OCI-LY7 (cell line): ENCODE data around the gene DIAPH3. TPM values are rescaled to one million over a fixed set of nuclear protein-coding genes. Genes with fewer than 3 reads are reported as not detected.
"Not testable (repeated sequence)": the region's sequence is repeated elsewhere in the genome, so short reads cannot be mapped to it uniquely, and the experiment has no call there.

Experiments used
- BruUV-seq: library from RNA; stranded (reverse); fragments of 400-500 nt; replicated peaks from 2 replicates; lab custom pipeline; 2021; lab: Mats Ljungman, UMichigan
- CTCF ChIA-PET: fragments of 300-600 bp; sonication (Branson Sonifier 250); formaldehyde crosslinking; loops from one replicate; lab custom pipeline; 2022; ENCODE audit warnings: antibody characterized with exemption; ENCODE audit not compliant: unreplicated experiment; lab: Charles Lee
- POLR2A ChIA-PET: fragments of 300-600 bp; sonication (Branson Sonifier 250); formaldehyde crosslinking; loops from one replicate; lab custom pipeline; 2022; ENCODE audit warnings: antibody characterized with exemption; lab: Charles Lee
- DNase-seq: peaks from one replicate; pipeline ENCODE4 v3.0.0-alpha.2; 2015; ENCODE audit warnings: low spot score
- H2AFZ ChIP-seq: fragments of 200-600 bp; sonication (generic), shearing (Covaris generic); 2 replicates; pipeline ENCODE4 v1.6.1; 2014; ENCODE audit warnings: mild to moderate bottlenecking, antibody characterized with exemption, low read length, moderate library complexity
- H3K27ac ChIP-seq: fragments of 200-600 bp; sonication (generic); 2 replicates; pipeline ENCODE4 v1.5.1; 2014; ENCODE audit warnings: mixed run types, low read depth, mild to moderate bottlenecking, moderate library complexity, low read length, inconsistent platforms; ENCODE audit not compliant: poor library complexity, severe bottlenecking
- H3K36me3 ChIP-seq: fragments of 200-600 bp; sonication (generic); 2 replicates; pipeline ENCODE4 v1.6.1; 2014; ENCODE audit warnings: mild to moderate bottlenecking, antibody characterized with exemption, low read length, moderate library complexity, mixed read lengths; ENCODE audit not compliant: insufficient read depth
- H3K4me1 ChIP-seq: fragments of 200-600 bp; sonication (generic); 2 replicates; pipeline ENCODE4 v1.5.1; 2014; ENCODE audit warnings: mild to moderate bottlenecking, low read length; ENCODE audit not compliant: insufficient read depth, poor library complexity, severe bottlenecking
- H3K4me2 ChIP-seq: fragments of 200-600 bp; sonication (generic); 2 replicates; pipeline ENCODE4 v1.6.1; 2014; ENCODE audit warnings: mild to moderate bottlenecking, low read length
- H3K4me3 ChIP-seq: fragments of 200-600 bp; sonication (generic); 2 replicates; pipeline ENCODE4 v1.5.1; 2014; ENCODE audit warnings: mild to moderate bottlenecking, low read depth, low read length; ENCODE audit not compliant: poor library complexity, severe bottlenecking
- H3K79me2 ChIP-seq: fragments of 200-600 bp; sonication (generic); 2 replicates; pipeline ENCODE4 v1.6.1; 2016; ENCODE audit warnings: low read depth, mild to moderate bottlenecking, low read length, moderate library complexity, mixed read lengths; ENCODE audit not compliant: insufficient read depth
- H3K9me2 ChIP-seq: fragments of 200-600 bp; sonication (generic); 2 replicates; pipeline ENCODE4 v1.6.1; 2016; ENCODE audit warnings: mild to moderate bottlenecking, low read length, mixed read lengths; ENCODE audit not compliant: insufficient read depth
- H3K9me3 ChIP-seq: fragments of 200-600 bp; sonication (generic); 2 replicates; pipeline ENCODE4 v1.6.1; 2014; ENCODE audit warnings: mild to moderate bottlenecking, mixed run types, low read length, mixed read lengths
- H4K20me1 ChIP-seq: fragments of 200-600 bp; sonication (generic); 2 replicates; pipeline ENCODE4 v1.6.1; 2014; ENCODE audit warnings: mild to moderate bottlenecking, antibody characterized with exemption, low read length, moderate library complexity, mixed read lengths; ENCODE audit not compliant: insufficient read depth
- EZH2phosphoT487 ChIP-seq: fragments of 200-600 bp; sonication (generic); IDR thresholded peaks from 2 replicates; pipeline ENCODE4 v1.6.1; 2018; ENCODE audit warnings: low read depth, borderline replicate concordance, mild to moderate bottlenecking, mixed run types, antibody characterized with exemption, low read length, moderate library complexity, mixed read lengths
- intact Hi-C: fragments of 100-400 bp; cut with micrococcal nuclease; formaldehyde crosslinking; loops from one replicate; pipeline ENCODE4 v1.10.0; 2022; ENCODE audit not compliant: unreplicated experiment
- total RNA-seq, 2 experiments: library from RNA; depleted of rRNA in 1 of 2; stranded (reverse); fragments of >200 nt in 1 of 2; shearing (Covaris generic) in 1 of 2; gene quantifications; 2 replicates each; pipeline ENCODE4 v1.2.3, GENCODE V29; 2014 to 2022
- TF ChIP-seq, protein P1 (sequence below): fragments of 200-600 bp; sonication (generic); conservative IDR thresholded peaks from 2 replicates; pipeline ENCODE4 v1.5.1; 2014; ENCODE audit warnings: mild to moderate bottlenecking, antibody characterized with exemption, low read length, moderate library complexity, mixed read lengths

DIAPH3 gene
- total RNA-seq, 2 experiments from 2014 or later, result 33.5 to 37.2 TPM

- H3K9me3 ChIP-seq, result no peaks in the 10 kb centered on the region
- H3K27ac ChIP-seq, result no peak overlapping the region
- intact Hi-C loops, result no loop called here
- H3K4me1 ChIP-seq, result no peaks in the 10 kb centered on the region
- H3K79me2 ChIP-seq, result no peaks in the 10 kb centered on the region
- ChIA-PET POLR2A (interaction anchor here (0.6 kb wide), 1 partner anchor 17 kb away, joined by 3 read pairs; no protein-coding TSS in a partner anchor), CTCF (no interaction called here)
- no peaks in the 10 kb centered on the region for H3K36me3 ChIP-seq
- BruUV-seq, result no TSS peak
- TF ChIP-seq EZH2phosphoT487, result no peak
- TF ChIP-seq, protein P1, sequence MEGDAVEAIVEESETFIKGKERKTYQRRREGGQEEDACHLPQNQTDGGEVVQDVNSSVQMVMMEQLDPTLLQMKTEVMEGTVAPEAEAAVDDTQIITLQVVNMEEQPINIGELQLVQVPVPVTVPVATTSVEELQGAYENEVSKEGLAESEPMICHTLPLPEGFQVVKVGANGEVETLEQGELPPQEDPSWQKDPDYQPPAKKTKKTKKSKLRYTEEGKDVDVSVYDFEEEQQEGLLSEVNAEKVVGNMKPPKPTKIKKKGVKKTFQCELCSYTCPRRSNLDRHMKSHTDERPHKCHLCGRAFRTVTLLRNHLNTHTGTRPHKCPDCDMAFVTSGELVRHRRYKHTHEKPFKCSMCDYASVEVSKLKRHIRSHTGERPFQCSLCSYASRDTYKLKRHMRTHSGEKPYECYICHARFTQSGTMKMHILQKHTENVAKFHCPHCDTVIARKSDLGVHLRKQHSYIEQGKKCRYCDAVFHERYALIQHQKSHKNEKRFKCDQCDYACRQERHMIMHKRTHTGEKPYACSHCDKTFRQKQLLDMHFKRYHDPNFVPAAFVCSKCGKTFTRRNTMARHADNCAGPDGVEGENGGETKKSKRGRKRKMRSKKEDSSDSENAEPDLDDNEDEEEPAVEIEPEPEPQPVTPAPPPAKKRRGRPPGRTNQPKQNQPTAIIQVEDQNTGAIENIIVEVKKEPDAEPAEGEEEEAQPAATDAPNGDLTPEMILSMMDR, result no peak
- H3K9me2 ChIP-seq, result no peaks in the 10 kb centered on the region
- DNase-seq, result no peak
- no peak overlapping the region for H3K4me3 ChIP-seq
- H3K4me2 ChIP-seq, result no peak overlapping the region
- H2AFZ ChIP-seq, result no peak overlapping the region
- H4K20me1 ChIP-seq, result no peaks in the 10 kb centered on the region
Measured at GRCh38 chr13:60211548-60211947, 47.8 kb upstream of the DIAPH3 start.

GRCh38 chr13:60210510-60211330 lies 47.0 kb upstream of the DIAPH3 start:
- Histone ChIP-seq H3K4me3 (no peak overlapping the region), H3K79me2 (no peaks in the 10 kb centered on the region), H3K9me2 (no peaks in the 10 kb centered on the region), H3K4me2 (no peak overlapping the region), H3K9me3 (no peaks in the 10 kb centered on the region), H3K36me3 (no peaks in the 10 kb centered on the region), H3K27ac (no peak overlapping the region), H3K4me1 (no peaks in the 10 kb centered on the region), H2AFZ (no peak overlapping the region), H4K20me1 (no peaks in the 10 kb centered on the region)
- BruUV-seq, result no TSS peak
- CTCF ChIA-PET, result no interaction called here
- intact Hi-C loops, result no loop called here
- TF ChIP-seq, protein P1, result no peak
- no peak for TF ChIP-seq EZH2phosphoT487
- POLR2A ChIA-PET, result interaction anchor here (0.6 kb wide), 1 partner anchor 16 kb away, joined by 3 read pairs; no protein-coding TSS in a partner anchor
- DNase-seq, result no peak

- CTCF ChIA-PET, result not testable (repeated sequence)
Measured at GRCh38 chr13:60205499-60205898, 41.8 kb upstream of the DIAPH3 start.

More at GRCh38 chr13:60205499-60205898, 41.8 kb upstream of the DIAPH3 start:
- H3K4me2 ChIP-seq, H3K9me3 ChIP-seq, intact Hi-C loops, H2AFZ ChIP-seq, H3K4me1 ChIP-seq, H3K36me3 ChIP-seq, DNase-seq, H4K20me1 ChIP-seq, H3K27ac ChIP-seq, H3K9me2 ChIP-seq, H3K79me2 ChIP-seq, H3K4me3 ChIP-seq, BruUV-seq: not testable (repeated sequence)
- POLR2A ChIA-PET, result interaction anchor here (0.7 kb wide), 1 partner anchor 13 kb away, joined by 3 read pairs; no protein-coding TSS in a partner anchor
